HG03342 (cell line): Measurements from ENCODE around the gene DIAPH3.

Experiments
- ATAC-seq: cut with Tn5 transposase; IDR thresholded peaks from one replicate; pipeline ENCODE4 v1.9.1; 2021; ENCODE audit warnings: mild to moderate bottlenecking, moderate library complexity; ENCODE audit not compliant: unreplicated experiment

The DIAPH3 gene

DNA sequence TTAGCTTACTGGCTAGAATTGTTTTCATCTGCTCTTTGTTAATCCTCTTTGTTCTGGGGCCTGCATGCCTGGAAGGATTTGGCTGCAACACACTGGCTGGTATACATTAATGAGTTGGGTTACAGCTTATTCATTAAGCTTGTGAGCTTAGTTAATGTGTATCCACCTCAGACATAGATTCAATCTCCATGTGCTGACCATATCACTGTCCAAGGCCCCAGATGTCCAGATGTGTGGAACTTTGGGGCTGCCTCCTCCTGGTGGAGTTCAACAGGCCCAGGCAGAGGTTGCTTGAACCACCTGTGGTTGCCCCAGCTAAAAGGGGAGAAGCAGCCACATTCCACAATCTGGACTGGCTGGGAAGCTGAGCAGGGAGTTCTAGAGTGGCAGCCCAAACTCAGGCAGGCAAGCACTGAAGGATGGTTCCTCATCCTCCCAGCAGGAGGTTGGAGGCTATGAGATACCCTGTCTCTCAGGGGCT lies 5.4 kb downstream of the DIAPH3 start:
- ATAC-seq: peak; percentile 43

DNA sequence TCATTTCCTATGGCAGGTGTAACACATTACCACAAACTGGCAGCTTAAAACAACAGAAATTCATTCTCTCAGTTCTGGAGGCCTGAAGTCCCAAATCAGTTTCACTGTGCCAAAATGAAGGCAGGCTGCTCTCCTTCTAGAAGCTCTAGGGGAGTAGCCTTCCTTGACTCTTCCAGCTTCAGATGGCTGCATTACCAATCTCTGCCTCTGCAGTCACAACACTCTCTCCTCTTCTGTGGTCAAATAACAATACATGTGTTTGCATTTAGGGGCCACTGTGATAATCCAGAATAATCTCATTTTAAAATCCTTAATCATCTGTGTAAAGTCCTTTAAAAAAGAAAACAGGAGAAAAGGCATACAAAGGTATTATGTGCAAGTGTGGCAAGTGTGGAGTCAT lies 7.8 kb downstream of the DIAPH3 start:
- no peak for ATAC-seq

DNA sequence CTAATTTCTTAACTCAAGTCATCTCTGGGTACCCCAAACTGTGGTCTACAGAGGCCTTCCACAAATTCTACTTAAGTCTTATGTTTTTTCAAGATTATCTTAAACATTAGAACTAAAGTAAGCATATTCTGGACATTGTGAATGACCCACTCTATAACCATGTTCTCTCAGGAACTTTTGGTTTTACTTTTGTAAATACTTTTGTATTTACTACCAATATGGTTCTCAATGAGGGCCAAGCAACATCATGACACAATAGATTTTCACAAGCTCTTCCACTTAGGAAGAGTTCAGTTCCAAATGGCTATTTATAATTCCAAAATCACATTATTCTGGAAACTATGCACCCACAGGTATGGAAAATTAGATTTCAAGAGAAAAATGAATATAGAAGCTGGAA lies 10.8 kb downstream of the DIAPH3 start:
- ATAC-seq: no peak

DNA sequence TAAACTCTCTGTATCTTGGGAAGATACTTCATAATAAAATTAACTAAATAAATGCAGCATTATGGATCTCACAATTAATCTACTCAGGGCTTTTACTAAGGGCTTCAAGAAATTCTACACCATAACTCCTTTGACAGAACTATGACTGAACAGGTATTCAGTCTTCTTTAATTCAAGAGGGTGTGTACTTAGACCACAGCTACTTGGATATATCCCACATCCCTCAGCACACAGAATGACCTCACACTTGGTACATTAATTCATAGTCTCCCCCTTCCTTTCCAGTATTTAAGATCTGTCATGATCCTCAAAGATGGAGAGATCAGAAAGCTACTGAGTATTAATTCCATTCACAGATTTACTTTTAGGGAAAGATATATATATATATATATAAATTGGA lies 11.6 kb downstream of the DIAPH3 start:
- ATAC-seq: no peak

DNA sequence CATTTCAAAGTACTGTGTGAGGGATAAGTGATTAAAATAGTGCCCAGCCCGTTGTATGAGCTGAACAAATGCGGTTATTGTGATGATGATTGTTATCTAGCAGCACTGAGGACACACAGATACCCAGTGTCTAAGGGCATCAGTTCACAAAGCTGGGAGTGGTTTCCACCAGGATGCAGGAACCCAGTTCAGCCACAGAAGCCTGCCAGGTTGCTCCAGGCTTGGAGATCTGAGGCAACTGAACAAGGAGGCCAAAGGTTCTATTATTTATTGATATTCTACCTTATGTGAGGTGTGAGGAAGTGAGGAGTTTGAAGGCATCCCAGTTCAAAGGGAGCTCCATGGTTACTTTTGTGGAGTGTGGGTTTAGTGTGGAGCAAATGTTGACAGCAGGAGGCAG lies 13.2 kb downstream of the DIAPH3 start:
- ATAC-seq: no peak

DNA sequence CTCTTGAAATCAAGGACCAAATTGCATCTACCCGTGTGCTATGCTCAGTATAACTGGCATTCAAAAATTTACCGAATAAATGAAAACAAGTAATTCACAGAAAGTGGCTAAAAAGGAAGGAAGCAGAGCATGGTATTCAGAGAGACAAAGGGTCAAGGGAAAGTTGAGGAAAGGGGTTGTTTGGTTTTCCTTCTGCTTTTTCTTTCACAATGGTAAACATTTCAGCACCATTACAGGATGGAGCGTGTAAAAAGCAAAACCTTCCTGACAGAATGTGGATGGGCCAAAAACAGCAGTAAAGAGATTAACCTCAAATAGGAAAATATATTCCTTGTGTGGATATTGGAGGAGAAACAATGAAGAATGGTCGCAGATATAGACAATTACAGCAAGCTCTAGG lies 14.8 kb downstream of the DIAPH3 start:
- ATAC-seq: peak; percentile 39

DNA sequence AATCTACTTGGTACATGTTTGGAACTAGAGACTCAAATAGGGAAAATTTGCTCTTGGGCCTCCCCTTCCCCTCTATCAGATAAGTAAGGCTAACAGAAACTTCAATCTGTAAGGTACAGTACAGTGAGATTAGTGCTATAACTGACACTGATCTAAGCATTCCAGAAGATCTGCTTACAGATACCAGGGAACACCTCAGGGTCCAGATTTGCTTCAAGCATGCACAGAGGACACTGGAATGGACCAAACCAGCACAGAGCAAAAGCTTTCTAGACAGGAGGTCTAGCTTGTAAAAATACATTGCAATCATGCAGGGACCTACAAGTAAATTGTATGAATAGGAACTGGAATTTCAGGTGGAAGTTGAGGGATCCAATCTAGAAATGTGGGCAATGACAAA lies 16.4 kb downstream of the DIAPH3 start:
- ATAC-seq: no peak

DNA sequence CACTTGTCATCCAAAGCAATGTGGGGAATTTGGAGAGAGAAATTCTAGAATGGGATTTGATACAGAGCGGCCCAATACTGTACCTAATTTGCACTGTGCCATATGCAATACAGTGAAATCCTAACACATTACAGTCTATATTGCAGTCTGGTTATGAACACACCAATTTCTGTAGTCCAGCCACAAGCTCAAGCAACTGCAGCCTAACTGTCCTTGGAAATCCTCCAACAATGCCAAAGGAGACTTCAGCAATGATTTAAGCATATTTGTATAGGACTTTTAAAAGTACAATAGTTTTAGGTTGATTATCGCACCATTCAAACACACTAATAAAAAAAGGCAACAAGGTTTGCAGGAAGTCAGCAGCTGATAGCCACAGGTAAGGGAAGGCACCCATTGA lies 17.3 kb downstream of the DIAPH3 start:
- ATAC-seq: no peak

DNA sequence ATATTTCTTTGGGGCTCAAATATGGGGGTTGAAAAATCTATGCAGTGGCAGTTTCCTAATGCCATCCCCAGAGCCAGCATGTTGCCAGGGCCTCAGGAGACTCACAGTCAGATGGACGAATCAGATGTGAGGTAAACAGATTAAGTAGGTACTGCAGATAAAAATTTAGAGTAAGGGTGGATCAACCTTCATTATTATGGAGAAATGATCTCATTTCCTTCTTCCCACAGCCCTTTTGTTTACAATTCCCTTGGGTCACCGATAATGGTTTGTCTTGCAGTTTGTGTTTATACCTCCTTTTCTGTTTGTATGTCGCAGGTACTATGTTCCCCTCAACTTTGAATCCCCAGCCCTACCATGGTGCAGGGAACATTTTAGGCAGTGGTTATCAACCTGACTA lies 20.0 kb downstream of the DIAPH3 start:
- ATAC-seq: no peak

DNA sequence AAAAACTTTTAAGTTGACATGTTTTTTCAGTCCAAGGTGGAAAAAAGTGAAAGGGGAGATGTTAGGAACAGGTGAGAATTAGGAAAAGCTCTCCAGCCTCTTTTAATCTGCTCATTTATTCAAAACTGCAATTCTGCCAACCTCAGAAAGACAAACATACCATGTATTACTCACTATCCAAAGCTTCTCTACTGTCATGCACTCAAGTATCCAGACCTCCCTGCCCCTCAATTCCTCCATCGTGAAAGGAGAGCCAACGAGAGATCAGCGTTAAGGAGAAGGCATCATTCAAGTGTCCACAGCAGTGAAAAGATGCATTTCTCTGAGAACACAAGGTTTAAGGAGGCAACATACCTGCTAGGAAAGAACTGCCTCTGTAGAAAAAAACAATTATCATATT lies 24.5 kb downstream of the DIAPH3 start:
- ATAC-seq: no peak

DNA sequence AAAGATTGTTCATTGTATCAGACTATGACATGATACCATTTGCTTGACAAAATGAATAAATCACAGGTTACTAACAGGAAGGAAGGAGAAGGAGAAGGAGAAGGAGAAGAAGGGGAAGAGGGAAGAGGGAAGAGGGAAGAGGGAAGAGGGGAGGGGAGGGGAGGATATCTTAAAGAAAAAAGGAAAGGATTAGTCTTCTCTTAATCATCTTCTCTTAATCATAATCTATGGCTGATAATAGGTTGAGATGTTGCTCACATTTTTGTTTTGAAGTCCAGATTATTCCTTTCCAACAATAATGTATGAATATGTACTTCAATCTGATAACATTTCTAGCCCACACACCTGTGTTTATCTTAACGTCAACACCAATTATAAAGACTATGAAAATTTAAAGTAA lies 25.1 kb downstream of the DIAPH3 start:
- no peak for ATAC-seq

DNA sequence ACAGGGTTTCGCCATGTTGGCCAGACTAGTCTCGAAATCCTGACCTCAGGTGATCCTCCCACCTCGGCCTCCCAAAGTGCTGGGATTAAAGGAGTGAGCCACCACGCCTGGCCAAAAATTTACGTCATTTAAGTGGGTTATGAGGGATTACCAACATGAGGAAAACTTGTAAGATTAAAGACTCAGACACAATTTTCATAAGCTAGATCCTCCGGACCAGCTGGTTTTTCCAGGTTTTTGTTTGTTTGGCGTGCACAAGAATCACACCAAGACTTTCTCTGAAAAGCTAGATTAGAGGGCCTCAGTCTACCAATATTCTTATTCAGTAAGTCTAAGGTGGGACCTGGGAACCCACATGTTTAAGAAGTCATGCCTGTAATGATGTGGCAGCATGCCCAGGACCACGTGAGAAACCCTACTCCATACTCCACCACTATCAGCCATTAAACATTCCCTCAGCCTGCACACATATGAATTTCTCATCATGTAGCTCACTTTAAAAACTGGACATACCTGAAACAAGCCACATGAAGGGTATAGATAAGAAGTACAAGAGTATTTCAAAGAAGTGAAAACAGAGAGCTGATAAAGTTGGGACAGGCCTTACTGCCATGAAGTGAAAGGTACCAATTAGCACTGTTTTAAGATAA lies 25.7 kb downstream of the DIAPH3 start:
- no peak for ATAC-seq

DNA sequence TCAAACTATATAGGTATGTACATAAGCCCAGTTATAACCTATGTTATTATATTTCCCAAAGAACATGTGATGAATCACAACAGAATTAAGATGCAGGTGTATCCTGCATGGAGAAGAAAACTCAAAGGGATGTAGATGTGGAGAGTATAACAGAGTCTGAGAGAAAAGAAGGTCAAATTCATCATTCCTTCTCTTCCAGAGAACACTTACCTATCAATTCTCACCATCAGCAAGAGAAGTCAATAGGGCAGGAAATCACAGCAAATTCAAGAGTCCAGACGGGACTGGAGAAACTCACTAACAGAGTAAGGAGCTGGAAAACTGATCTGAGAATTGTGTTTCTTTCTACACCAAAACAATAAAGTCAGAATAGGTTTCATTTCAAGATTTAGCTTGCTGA lies 28.4 kb downstream of the DIAPH3 start:
- no peak for ATAC-seq

DNA sequence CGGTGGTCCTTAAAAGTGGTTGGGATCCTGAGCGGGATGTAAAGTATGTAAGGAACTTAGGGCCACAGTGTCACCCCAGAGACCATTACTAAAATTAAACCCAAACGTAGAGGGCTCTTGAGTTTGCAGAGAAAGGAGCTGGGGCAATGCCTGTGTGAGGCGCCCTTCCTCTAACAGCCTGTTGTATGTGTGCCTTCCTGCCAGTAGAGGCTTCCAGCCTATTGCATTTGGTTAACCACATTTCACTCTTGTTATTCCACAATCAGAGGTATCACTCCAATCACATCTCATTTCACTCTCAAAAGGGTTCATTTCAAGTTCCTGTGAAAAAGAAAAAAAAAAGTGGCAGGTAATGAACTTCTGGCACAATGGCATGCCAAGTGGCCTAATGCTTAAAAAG lies 29.4 kb downstream of the DIAPH3 start:
- ATAC-seq: no peak

DNA sequence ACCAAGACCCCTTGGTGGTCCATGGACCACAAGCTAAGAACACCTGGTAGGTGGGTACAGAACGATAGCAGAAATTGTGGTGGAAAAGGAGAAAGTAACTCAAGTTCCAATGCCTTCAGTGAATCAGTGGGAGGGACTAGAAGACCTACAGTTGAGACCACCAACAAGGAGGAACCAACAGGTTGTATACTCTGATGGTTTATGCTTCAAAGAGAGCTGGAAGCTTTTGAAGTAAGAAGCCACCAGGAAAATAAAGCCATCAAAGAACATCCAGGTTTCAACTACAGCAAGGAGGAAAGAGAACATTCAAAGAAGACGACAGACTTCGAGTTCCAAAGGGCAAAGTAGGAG lies 42.4 kb downstream of the DIAPH3 start:
- ATAC-seq: no peak

DNA sequence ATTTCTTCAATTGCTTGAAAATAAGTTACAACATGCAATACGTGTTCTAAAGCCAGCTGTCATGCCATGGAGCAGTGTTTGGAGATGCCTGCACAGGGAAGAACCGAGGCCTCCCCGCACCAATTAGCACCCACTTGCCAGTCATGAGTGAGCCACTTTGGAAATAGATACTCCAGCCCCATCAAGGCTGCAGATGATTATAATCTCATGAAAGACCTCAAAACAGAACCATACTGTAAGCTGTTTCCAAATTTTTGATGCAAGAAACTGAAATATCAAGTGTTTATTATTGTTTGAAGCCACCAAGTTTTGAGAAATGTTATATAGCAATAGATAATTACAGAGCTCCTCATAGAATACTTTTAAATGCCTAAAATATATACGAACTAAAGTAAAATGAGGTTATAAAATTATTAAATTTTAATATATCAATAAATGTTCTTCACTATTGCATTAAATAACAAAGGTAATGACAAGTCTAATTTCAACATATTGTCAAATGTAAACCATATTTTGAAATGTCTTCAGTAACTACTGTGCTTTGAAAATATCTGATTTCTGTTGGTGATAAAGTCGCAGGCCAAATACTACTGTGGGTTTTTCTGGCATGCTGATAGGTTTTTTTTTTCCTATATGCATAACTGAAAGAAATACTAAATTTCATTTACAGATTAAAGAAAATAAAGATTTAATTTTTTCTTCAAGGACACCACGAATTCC lies 43.0 kb downstream of the DIAPH3 start:
- ATAC-seq: no peak

DNA sequence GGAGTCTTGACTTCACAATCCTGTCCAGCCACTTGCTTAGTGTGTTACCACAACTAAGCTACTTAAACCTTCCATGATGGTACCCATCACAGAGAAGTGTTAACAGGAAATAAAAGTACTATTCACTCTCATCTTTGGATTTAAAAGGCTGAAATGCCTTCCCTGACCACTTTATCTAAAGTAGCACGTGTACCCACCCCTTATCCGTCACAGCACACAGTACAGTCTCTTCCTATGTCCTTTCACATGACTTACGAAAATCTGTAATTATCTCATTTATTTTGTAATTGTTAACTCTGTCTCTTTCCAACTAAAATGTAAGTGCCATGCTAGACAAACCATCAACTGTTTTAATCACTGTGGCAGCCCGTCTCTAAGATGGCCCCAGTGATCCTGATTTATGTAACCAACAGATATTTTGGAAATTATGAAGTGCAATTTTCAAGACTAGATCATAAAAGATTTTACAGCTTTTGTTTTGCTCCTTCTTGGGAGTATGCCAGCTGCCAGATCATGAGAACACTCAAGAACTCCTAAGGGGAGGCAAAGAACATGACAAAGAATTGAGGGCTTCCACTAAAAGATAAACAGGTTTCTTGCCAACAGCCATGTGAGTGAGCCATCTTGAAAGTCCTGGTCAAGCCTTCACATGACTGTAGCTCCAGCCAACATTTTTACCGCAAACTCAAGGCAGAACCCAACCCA lies 44.9 kb downstream of the DIAPH3 start:
- ATAC-seq: no peak

DNA sequence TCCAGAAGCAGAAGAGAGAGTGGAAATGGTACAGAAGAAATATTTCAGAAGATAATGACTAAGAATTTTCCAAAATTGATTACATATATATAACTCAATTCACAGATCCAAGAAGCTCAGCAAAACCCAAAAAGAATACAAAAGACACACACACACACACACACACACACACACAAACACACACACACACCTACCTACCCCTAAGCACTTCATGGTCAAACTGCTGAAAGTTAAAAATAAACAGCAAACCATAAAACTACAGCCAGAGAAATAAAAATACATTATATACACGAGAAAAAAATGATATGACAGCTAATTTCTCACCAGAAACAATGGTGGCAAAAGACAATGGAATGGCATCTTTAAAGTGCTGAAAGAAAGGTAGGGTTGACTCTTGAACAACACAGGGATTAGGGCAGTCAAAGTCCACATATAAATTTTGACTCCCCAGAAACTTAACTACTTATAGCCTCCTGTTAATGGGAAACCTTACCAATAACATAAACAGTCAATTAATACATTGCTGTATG lies 49.2 kb downstream of the DIAPH3 start:
- no peak for ATAC-seq

DNA sequence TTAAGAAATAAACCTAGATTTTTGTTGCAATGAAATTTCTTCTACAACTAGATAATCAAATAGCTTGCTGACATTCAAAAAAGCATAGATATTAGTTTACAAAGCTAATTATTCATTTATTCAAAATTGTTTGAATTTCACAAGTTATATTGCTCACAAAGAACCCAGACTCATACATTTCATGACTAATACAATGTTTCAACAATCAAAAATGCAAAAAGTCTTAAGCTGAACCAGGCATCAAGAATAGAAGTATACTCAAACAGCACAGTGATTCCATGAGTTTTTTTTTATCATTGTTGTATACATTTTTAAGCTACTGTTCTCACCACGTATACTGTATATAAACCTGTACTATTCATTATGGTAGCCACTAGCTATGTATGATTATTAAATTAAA lies 51.0 kb downstream of the DIAPH3 start:
- no peak for ATAC-seq

DNA sequence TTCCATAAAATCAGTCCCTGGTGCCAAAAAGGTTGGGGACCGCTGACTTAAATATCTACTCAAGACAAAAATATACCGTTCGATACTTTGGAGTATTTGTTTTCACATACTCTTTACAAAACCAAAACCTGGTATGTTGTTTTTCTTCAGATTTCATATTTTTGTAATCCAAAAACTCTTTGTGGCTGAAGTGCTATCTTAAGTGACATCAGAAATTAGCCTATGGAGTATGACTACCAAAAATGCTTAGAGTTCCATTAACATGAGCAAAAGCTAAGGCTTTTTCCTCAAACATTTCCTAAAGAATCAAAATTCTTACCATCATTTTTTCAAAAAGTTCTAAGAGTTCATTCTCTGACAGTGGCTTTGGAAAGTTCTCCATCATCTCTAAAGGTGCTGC lies 52.0 kb downstream of the DIAPH3 start:
- no peak for ATAC-seq

DNA sequence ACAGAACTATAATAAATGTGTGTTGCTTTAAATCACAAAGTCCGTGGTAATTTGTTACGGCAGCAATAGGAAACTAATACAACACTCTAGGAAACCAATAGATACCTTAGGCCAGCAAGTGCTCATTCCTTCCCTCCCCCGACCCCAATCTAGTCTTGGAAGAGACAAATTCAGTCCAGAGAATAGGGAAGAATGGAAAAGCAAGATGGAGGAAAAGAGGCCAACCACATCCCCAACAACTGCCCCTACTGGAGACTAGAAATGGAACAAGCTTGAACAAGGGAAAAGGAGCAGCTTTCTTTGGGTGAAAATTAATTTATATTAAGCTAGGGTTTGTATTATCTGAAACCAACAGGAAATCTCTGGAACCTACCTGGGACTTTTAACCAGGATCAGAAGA lies 54.4 kb downstream of the DIAPH3 start:
- no peak for ATAC-seq

DNA sequence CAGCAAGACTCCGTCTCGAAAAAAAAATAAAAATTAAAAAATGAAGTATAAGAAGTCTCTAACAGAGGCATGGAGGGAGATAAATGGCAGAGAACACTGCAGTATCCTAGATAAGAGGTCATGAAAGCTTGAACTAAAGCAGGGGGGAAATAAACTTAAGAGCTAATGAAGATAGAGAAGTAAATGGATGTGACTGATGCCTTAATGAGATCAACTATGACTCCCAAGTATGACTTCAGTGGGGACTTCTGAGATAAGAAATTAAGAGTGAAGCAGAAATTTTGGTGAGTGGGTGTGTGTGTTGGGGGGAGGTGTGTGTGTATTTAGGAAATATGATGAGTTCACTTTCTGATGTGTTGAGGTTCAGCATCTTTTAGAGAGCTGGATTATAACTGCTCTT lies 55.1 kb downstream of the DIAPH3 start:
- ATAC-seq: no peak
